Spleen (tissue), 7 donors: Measurements from ENCODE around the gene MICU1.

Experiments used
- POLR2A ChIP-seq, 3 donors: fragments of 450-650 bp; IDR thresholded peaks; one replicate each; pipeline ENCODE4 v1.5.1; 2017; ENCODE audit warnings: antibody characterized with exemption in 3 of 3, mild to moderate bottlenecking in 1 of 3
- POLR2AphosphoS5 ChIP-seq, 3 donors: sonication (generic); formaldehyde crosslinking; IDR thresholded peaks; one replicate each; pipeline ENCODE4 v1.5.1; 2017; ENCODE audit warnings: antibody characterized with exemption in 3 of 3
- TF ChIP-seq, protein P1 (sequence below), 11 experiments: fragments of 200-600 bp in 7 of 11; fragments of 450-650 bp in 4 of 11; sonication (generic) in 4 of 11; IDR thresholded peaks in 8 of 11; conservative IDR thresholded peaks in 3 of 11; 1 replicate in 7 of 11; 2 replicates in 4 of 11; pipeline versions ENCODE4 v1.4.0 to v1.8.0; 2016 to 2021; ENCODE audit warnings: antibody characterized with exemption in 11 of 11, inconsistent platforms in 4 of 11, mild to moderate bottlenecking in 1 of 11
- donor health status: DM: no; HTN: no; CAD: no; lungs with moderate emphysema.
- donor health status: DM: no; HTN: no; CAD: no.
- donor health status: DM: no; HTN: no; CAD: no.

DNA sequence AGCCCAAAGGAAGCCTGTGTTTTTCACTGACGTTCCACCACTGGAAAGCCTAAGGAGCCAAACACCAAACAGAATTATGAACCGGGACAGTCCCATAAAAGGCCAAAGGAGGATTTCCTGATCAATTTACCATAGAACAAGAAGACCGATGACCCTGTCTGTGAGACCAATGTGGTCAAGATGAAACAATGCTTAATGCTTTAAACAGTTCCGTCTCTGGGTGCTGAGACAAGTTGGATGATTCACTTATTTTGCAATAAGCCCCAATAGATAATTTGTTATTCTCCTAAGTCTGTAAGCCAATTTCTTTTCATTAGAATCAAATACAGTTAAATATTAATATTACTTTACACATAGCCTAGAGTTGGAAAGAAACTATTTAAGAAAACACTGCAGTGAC lies 134.9 kb downstream of the MICU1 start:
- TF ChIP-seq, protein P1, sequence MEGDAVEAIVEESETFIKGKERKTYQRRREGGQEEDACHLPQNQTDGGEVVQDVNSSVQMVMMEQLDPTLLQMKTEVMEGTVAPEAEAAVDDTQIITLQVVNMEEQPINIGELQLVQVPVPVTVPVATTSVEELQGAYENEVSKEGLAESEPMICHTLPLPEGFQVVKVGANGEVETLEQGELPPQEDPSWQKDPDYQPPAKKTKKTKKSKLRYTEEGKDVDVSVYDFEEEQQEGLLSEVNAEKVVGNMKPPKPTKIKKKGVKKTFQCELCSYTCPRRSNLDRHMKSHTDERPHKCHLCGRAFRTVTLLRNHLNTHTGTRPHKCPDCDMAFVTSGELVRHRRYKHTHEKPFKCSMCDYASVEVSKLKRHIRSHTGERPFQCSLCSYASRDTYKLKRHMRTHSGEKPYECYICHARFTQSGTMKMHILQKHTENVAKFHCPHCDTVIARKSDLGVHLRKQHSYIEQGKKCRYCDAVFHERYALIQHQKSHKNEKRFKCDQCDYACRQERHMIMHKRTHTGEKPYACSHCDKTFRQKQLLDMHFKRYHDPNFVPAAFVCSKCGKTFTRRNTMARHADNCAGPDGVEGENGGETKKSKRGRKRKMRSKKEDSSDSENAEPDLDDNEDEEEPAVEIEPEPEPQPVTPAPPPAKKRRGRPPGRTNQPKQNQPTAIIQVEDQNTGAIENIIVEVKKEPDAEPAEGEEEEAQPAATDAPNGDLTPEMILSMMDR (IDR thresholded peaks at IDR 0.05 in 8 of 11, conservative IDR thresholded peaks at IDR 0.05 in 3 of 11) = no peak
- TF ChIP-seq POLR2A (IDR thresholded peaks at IDR 0.05) = no peak
- TF ChIP-seq POLR2AphosphoS5 (IDR thresholded peaks at IDR 0.05) = no peak
